GM23338 (cell line): ENCODE data around the gene SMYD1. TPM values are rescaled to one million over a fixed set of nuclear protein-coding genes. Genes with fewer than 3 reads are reported as not detected.

Experiments used
- ATAC-seq: fragments of 200-7000 bp; cut with Tn5 transposase; 3 replicates; pipeline ENCODE4 v1.9.1; 2020
- DNase-seq: peaks from one replicate; pipeline ENCODE4 v3.0.0-alpha.2; 2015; ENCODE audit warnings: low spot score
- H2AFZ ChIP-seq: fragments of 200-600 bp; sonication (generic); 2 replicates; pipeline ENCODE4 v1.8.0; 2016; ENCODE audit warnings: antibody characterized with exemption, mild to moderate bottlenecking, moderate library complexity
- H3F3A ChIP-seq: fragments of 200-600 bp; sonication (generic); replicated peaks from 2 replicates; pipeline ENCODE4 v1.8.0; 2017; ENCODE audit warnings: antibody characterized with exemption, mixed run types, low read depth
- H3K27ac ChIP-seq: fragments of 200-600 bp; sonication (generic); 2 replicates; pipeline ENCODE4 v1.6.1; 2016; ENCODE audit warnings: low read depth
- H3K27me3 ChIP-seq: fragments of 200-600 bp; sonication (generic); 2 replicates; pipeline ENCODE4 v1.8.0; 2016; ENCODE audit warnings: mild to moderate bottlenecking, mixed run types, moderate library complexity; ENCODE audit not compliant: insufficient read depth
- H3K36me3 ChIP-seq: fragments of 200-600 bp; sonication (generic); 2 replicates; pipeline ENCODE4 v1.8.0; 2016; ENCODE audit warnings: mild to moderate bottlenecking; ENCODE audit not compliant: insufficient read depth
- H3K4me1 ChIP-seq: fragments of 200-600 bp; sonication (generic); 2 replicates; pipeline ENCODE4 v1.8.0; 2016; ENCODE audit warnings: mild to moderate bottlenecking, moderate library complexity; ENCODE audit not compliant: insufficient read depth
- H3K4me2 ChIP-seq: fragments of 200-600 bp; sonication (generic); 2 replicates; pipeline ENCODE4 v1.7.1; 2017; ENCODE audit warnings: mixed run types
- H3K4me3 ChIP-seq: fragments of 200-600 bp; sonication (generic); 2 replicates; pipeline ENCODE4 v1.6.1; 2016; ENCODE audit warnings: mixed run types
- H3K79me2 ChIP-seq: fragments of 200-600 bp; sonication (generic); replicated peaks from 2 replicates; pipeline ENCODE4 v1.8.0; 2017; ENCODE audit warnings: mild to moderate bottlenecking; ENCODE audit not compliant: insufficient read depth
- H3K9me2 ChIP-seq: fragments of 200-600 bp; sonication (generic); 2 replicates; pipeline ENCODE4 v1.8.0; 2017; ENCODE audit not compliant: insufficient read depth
- H4K20me1 ChIP-seq: fragments of 200-600 bp; sonication (generic); replicated peaks from 2 replicates; pipeline ENCODE4 v1.8.0; 2017; ENCODE audit warnings: mild to moderate bottlenecking; ENCODE audit not compliant: insufficient read depth
- H3K27ac Mint-ChIP-seq: 2 replicates; pipeline ENCODE4 v1.8.0; 2020; ENCODE audit warnings: inconsistent platforms, mild to moderate bottlenecking, moderate library complexity, mixed read lengths
- H3K27me3 Mint-ChIP-seq: 3 replicates; pipeline ENCODE4 v1.8.0; 2022; ENCODE audit warnings: low read depth, mild to moderate bottlenecking, moderate library complexity, mixed read lengths, inconsistent platforms; ENCODE audit not compliant: insufficient read depth, poor library complexity
- H3K36me3 Mint-ChIP-seq: 3 replicates; pipeline ENCODE4 v1.8.0; 2021; ENCODE audit warnings: low read depth, mild to moderate bottlenecking, inconsistent platforms, moderate library complexity, mixed read lengths
- H3K4me1 Mint-ChIP-seq: 3 replicates; pipeline ENCODE4 v1.8.0; 2020; ENCODE audit warnings: mild to moderate bottlenecking, inconsistent platforms, mixed read lengths
- H3K4me3 Mint-ChIP-seq: 3 replicates; pipeline ENCODE4 v1.8.0; 2021; ENCODE audit warnings: moderate library complexity, mild to moderate bottlenecking, inconsistent platforms, mixed read lengths
- H3K9me3 Mint-ChIP-seq: 3 replicates; pipeline ENCODE4 v1.8.0; 2020; ENCODE audit warnings: moderate library complexity, mild to moderate bottlenecking, inconsistent platforms, mixed read lengths
- CREB1 ChIP-seq: fragments of 250-450 bp; sonication (Bioruptor Pico); IDR thresholded peaks from 2 replicates; pipeline ENCODE4 v1.5.0; 2020; ENCODE audit warnings: low read depth, mild to moderate bottlenecking, moderate library complexity
- EZH2 ChIP-seq: fragments of 200-600 bp; sonication (generic); IDR thresholded peaks from one replicate; pipeline ENCODE4 v1.8.0; 2017; ENCODE audit warnings: antibody characterized with exemption, mild to moderate bottlenecking, low read depth; ENCODE audit not compliant: unreplicated experiment
- EZH2phosphoT487 ChIP-seq: fragments of 200-600 bp; sonication (generic); IDR thresholded peaks from one replicate; pipeline ENCODE4 v1.8.1; 2018; ENCODE audit warnings: antibody characterized with exemption; ENCODE audit not compliant: unreplicated experiment
- JUNB ChIP-seq: IDR thresholded peaks from one replicate; pipeline ENCODE4 v1.6.1; 2016; ENCODE audit warnings: antibody characterized with exemption; ENCODE audit not compliant: unreplicated experiment
- NANOG ChIP-seq: IDR thresholded peaks from 2 replicates; pipeline ENCODE4 v1.6.1; 2016; ENCODE audit warnings: antibody characterized with exemption, borderline replicate concordance
- POLR2AphosphoS5 ChIP-seq: IDR thresholded peaks from 2 replicates; pipeline ENCODE4 v1.6.1; 2016; ENCODE audit warnings: antibody characterized with exemption, low read depth
- ZNF114 ChIP-seq: fragments of 250-450 bp; sonication (Bioruptor Pico); IDR thresholded peaks from 2 replicates; pipeline ENCODE4 v1.5.0; 2020; ENCODE audit warnings: mild to moderate bottlenecking, moderate library complexity
- polyA plus RNA-seq: library from polyadenylated mRNA; unstranded; fragments of >200 nt; fragmentation: Nextera tagmentation; extraction: Ambion mirVana; gene quantifications from 2 replicates; pipeline ENCODE4 v1.2.1, GENCODE V29; 2016
- total RNA-seq: library from RNA; depleted of rRNA; stranded (reverse); fragments of >200 nt; shearing (Covaris generic); gene quantifications from 2 replicates; pipeline ENCODE4 v1.2.3, GENCODE V29; 2014
- TF ChIP-seq, protein P1 (sequence below), 2 experiments: fragments of 200-600 bp in 1 of 2; sonication (generic) in 1 of 2; conservative IDR thresholded peaks; 2 replicates each; pipeline versions ENCODE4 v1.5.1 to v1.6.1; 2016 to 2017; ENCODE audit warnings: antibody characterized with exemption in 2 of 2, low read depth in 2 of 2, mild to moderate bottlenecking in 2 of 2, moderate library complexity in 1 of 2
- TF ChIP-seq, protein P2 (sequence below): IDR thresholded peaks from one replicate; pipeline ENCODE4 v1.6.1; 2018; ENCODE audit warnings: antibody characterized with exemption; ENCODE audit not compliant: unreplicated experiment
- TF ChIP-seq, protein P3 (sequence below): fragments of 250-450 bp; sonication (Bioruptor Pico); IDR thresholded peaks from 2 replicates; pipeline ENCODE4 v1.5.0; 2020; ENCODE audit warnings: mild to moderate bottlenecking, moderate library complexity
- TF ChIP-seq, protein P4 (sequence below): IDR thresholded peaks from 2 replicates; pipeline ENCODE4 v1.6.1; 2016; ENCODE audit warnings: antibody characterized with exemption

The SMYD1 gene
- total and polyA plus RNA-seq, 2 experiments from 2014 or later, result 0.07 TPM; not detected in 1

DNA sequence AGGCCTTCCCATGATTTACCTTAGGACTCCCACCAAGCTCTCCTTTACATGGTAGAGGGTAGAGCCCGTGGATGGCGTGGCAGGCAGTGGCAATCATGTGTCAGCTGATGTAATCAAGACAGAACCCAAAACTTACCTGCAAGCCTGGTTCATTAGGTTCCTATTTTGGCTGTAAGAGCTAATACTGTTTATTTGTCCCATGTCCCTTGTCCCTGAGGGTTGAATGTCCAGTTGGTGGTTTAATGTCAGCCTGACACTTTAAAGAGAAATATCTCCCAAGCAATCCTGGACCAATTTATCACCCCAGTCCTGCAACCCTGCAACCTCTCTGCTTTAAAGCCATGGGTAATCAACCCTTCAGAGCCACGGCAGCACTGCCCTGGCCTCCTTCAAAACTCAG is 66.2 kb downstream of the SMYD1 start (continued):
- TF ChIP-seq, protein P1, sequence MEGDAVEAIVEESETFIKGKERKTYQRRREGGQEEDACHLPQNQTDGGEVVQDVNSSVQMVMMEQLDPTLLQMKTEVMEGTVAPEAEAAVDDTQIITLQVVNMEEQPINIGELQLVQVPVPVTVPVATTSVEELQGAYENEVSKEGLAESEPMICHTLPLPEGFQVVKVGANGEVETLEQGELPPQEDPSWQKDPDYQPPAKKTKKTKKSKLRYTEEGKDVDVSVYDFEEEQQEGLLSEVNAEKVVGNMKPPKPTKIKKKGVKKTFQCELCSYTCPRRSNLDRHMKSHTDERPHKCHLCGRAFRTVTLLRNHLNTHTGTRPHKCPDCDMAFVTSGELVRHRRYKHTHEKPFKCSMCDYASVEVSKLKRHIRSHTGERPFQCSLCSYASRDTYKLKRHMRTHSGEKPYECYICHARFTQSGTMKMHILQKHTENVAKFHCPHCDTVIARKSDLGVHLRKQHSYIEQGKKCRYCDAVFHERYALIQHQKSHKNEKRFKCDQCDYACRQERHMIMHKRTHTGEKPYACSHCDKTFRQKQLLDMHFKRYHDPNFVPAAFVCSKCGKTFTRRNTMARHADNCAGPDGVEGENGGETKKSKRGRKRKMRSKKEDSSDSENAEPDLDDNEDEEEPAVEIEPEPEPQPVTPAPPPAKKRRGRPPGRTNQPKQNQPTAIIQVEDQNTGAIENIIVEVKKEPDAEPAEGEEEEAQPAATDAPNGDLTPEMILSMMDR (conservative IDR thresholded peaks at IDR 0.05; ENCODE audit: low read depth in 2 of 2), result no peak
- TF ChIP-seq CREB1 (CRISPR knock-in tag) (no peak), JUNB (no peak)

DNA sequence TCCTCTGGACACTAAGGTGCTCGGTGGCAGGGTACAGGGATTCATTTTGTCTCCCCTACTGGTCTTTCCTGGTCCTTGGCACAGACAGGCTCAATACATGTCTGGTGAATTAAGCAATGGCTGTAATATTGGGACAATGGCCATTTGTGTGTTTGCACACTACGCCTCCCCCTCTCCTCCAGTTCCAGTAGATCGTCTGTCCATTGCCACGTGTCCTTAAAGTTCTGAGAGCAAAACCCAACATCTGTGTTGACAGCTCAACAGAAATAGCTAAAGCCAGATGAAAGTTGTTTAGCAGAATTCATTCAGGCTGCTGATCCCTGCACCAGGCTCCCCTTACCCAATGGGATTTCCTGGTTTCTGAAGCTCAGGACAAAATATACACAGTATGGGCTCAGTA is 69.2 kb downstream of the SMYD1 start:
- DNase-seq (no peak), ATAC-seq (no peak)
- Mint-ChIP-seq H3K36me3 (no peaks in the 10 kb centered on the region), H3K27ac (no peak overlapping the region), H3K27me3 (peaks cover 2% of the 10 kb centered on the region), H3K4me3 (no peak overlapping the region), H3K9me3 (no peaks in the 10 kb centered on the region; the same call in 2 of the 3 replicates), H3K4me1 (no peaks in the 10 kb centered on the region)
- Histone ChIP-seq H3K4me2 (no peak overlapping the region), H2AFZ (no peak overlapping the region), H3K4me1 (no peaks in the 10 kb centered on the region), H3F3A (no peaks in the 10 kb centered on the region), H4K20me1 (no peaks in the 10 kb centered on the region), H3K27me3 (no peaks in the 10 kb centered on the region), H3K27ac (no peak overlapping the region), H3K36me3 (no peaks in the 10 kb centered on the region), H3K79me2 (no peaks in the 10 kb centered on the region), H3K4me3 (no peak overlapping the region), H3K9me2 (no peaks in the 10 kb centered on the region)
- TF ChIP-seq EZH2phosphoT487, result no peak
- no peak for TF ChIP-seq JUNB
- TF ChIP-seq POLR2AphosphoS5, result no peak
- TF ChIP-seq CREB1 (CRISPR knock-in tag), result no peak
- no peak for TF ChIP-seq NANOG
- TF ChIP-seq, protein P2, sequence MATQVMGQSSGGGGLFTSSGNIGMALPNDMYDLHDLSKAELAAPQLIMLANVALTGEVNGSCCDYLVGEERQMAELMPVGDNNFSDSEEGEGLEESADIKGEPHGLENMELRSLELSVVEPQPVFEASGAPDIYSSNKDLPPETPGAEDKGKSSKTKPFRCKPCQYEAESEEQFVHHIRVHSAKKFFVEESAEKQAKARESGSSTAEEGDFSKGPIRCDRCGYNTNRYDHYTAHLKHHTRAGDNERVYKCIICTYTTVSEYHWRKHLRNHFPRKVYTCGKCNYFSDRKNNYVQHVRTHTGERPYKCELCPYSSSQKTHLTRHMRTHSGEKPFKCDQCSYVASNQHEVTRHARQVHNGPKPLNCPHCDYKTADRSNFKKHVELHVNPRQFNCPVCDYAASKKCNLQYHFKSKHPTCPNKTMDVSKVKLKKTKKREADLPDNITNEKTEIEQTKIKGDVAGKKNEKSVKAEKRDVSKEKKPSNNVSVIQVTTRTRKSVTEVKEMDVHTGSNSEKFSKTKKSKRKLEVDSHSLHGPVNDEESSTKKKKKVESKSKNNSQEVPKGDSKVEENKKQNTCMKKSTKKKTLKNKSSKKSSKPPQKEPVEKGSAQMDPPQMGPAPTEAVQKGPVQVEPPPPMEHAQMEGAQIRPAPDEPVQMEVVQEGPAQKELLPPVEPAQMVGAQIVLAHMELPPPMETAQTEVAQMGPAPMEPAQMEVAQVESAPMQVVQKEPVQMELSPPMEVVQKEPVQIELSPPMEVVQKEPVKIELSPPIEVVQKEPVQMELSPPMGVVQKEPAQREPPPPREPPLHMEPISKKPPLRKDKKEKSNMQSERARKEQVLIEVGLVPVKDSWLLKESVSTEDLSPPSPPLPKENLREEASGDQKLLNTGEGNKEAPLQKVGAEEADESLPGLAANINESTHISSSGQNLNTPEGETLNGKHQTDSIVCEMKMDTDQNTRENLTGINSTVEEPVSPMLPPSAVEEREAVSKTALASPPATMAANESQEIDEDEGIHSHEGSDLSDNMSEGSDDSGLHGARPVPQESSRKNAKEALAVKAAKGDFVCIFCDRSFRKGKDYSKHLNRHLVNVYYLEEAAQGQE, result no peak
- TF ChIP-seq, protein P3, sequence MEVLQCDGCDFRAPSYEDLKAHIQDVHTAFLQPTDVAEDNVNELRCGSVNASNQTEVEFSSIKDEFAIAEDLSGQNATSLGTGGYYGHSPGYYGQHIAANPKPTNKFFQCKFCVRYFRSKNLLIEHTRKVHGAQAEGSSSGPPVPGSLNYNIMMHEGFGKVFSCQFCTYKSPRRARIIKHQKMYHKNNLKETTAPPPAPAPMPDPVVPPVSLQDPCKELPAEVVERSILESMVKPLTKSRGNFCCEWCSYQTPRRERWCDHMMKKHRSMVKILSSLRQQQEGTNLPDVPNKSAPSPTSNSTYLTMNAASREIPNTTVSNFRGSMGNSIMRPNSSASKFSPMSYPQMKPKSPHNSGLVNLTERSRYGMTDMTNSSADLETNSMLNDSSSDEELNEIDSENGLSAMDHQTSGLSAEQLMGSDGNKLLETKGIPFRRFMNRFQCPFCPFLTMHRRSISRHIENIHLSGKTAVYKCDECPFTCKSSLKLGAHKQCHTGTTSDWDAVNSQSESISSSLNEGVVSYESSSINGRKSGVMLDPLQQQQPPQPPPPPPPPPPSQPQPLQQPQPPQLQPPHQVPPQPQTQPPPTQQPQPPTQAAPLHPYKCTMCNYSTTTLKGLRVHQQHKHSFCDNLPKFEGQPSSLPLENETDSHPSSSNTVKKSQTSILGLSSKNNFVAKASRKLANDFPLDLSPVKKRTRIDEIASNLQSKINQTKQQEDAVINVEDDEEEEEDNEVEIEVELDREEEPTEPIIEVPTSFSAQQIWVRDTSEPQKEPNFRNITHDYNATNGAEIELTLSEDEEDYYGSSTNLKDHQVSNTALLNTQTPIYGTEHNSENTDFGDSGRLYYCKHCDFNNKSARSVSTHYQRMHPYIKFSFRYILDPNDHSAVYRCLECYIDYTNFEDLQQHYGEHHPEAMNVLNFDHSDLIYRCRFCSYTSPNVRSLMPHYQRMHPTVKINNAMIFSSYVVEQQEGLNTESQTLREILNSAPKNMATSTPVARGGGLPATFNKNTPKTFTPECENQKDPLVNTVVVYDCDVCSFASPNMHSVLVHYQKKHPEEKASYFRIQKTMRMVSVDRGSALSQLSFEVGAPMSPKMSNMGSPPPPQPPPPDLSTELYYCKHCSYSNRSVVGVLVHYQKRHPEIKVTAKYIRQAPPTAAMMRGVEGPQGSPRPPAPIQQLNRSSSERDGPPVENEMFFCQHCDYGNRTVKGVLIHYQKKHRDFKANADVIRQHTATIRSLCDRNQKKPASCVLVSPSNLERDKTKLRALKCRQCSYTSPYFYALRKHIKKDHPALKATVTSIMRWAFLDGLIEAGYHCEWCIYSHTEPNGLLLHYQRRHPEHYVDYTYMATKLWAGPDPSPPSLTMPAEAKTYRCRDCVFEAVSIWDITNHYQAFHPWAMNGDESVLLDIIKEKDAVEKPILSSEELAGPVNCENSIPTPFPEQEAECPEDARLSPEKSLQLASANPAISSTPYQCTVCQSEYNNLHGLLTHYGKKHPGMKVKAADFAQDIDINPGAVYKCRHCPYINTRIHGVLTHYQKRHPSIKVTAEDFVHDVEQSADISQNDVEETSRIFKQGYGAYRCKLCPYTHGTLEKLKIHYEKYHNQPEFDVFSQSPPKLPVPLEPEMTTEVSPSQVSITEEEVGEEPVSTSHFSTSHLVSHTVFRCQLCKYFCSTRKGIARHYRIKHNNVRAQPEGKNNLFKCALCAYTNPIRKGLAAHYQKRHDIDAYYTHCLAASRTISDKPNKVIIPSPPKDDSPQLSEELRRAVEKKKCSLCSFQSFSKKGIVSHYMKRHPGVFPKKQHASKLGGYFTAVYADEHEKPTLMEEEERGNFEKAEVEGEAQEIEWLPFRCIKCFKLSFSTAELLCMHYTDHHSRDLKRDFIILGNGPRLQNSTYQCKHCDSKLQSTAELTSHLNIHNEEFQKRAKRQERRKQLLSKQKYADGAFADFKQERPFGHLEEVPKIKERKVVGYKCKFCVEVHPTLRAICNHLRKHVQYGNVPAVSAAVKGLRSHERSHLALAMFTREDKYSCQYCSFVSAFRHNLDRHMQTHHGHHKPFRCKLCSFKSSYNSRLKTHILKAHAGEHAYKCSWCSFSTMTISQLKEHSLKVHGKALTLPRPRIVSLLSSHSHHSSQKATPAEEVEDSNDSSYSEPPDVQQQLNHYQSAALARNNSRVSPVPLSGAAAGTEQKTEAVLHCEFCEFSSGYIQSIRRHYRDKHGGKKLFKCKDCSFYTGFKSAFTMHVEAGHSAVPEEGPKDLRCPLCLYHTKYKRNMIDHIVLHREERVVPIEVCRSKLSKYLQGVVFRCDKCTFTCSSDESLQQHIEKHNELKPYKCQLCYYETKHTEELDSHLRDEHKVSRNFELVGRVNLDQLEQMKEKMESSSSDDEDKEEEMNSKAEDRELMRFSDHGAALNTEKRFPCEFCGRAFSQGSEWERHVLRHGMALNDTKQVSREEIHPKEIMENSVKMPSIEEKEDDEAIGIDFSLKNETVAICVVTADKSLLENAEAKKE (CRISPR knock-in tag), result no peak
- no peak for TF ChIP-seq ZNF114 (CRISPR knock-in tag)
- TF ChIP-seq EZH2, result no peak
- TF ChIP-seq, protein P4, sequence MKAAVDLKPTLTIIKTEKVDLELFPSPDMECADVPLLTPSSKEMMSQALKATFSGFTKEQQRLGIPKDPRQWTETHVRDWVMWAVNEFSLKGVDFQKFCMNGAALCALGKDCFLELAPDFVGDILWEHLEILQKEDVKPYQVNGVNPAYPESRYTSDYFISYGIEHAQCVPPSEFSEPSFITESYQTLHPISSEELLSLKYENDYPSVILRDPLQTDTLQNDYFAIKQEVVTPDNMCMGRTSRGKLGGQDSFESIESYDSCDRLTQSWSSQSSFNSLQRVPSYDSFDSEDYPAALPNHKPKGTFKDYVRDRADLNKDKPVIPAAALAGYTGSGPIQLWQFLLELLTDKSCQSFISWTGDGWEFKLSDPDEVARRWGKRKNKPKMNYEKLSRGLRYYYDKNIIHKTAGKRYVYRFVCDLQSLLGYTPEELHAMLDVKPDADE, result no peak
